K562 (cell line): ENCODE data around the gene HAGHL. TPM values are rescaled to one million over a fixed set of nuclear protein-coding genes. Genes with fewer than 3 reads are reported as not detected.
A peak's percentile ranks its signal among the peaks of the same experiment; 100 is the strongest.

ENCODE experiments used
- CTCF ChIP-seq, 3 experiments: IDR thresholded peaks in 2 of 3; conservative IDR thresholded peaks in 1 of 3; 2 replicates each; pipeline ENCODE4 v1.5.1; 2011 to 2012; ENCODE audit warnings: low read length in 3 of 3, mild to moderate bottlenecking in 3 of 3, control low read depth in 2 of 3, improper control_type of control experiment in 1 of 3, inconsistent platforms in 1 of 3, low read depth in 1 of 3, mixed read lengths in 1 of 3, moderate library complexity in 1 of 3; ENCODE audit not compliant: insufficient read depth in 2 of 3
- HNRNPH1 ChIP-seq: fragments of 200-400 bp; formaldehyde crosslinking; optimal IDR thresholded peaks from 2 replicates; pipeline ENCODE3; 2017; ENCODE audit warnings: low read depth, mild to moderate bottlenecking, low read length, moderate library complexity
- JUN ChIP-seq, 2 experiments: sonication (generic) in 1 of 2; formaldehyde crosslinking in 1 of 2; IDR thresholded peaks; 2 replicates each; pipeline versions ENCODE4 v1.6.1 to v1.8.0; 2012 to 2022; ENCODE audit warnings: borderline replicate concordance in 2 of 2, mild to moderate bottlenecking in 2 of 2, improper control_type of control experiment in 1 of 2, low read depth in 1 of 2, low read length in 1 of 2, missing genetic modification reagents in 1 of 2
- MITF ChIP-seq: IDR thresholded peaks from 2 replicates; pipeline ENCODE4 v1.6.1; 2014; ENCODE audit warnings: antibody characterized with exemption
- MTA3 ChIP-seq: fragments of 450-650 bp; formaldehyde crosslinking; IDR thresholded peaks from 2 replicates; pipeline ENCODE4 v1.6.1; 2017; ENCODE audit warnings: mild to moderate bottlenecking, borderline replicate concordance
- MTF1 ChIP-seq: fragments of 250-450 bp; sonication (Bioruptor Pico); IDR thresholded peaks from 2 replicates; pipeline ENCODE4 v1.9.0; 2021; ENCODE audit warnings: moderate library complexity, mild to moderate bottlenecking, inconsistent platforms, borderline replicate concordance
- NR2C1 ChIP-seq, 2 experiments: fragments of 450-650 bp; IDR thresholded peaks; 2 replicates each; pipeline ENCODE4 v1.6.1; 2017; ENCODE audit warnings: mild to moderate bottlenecking in 2 of 2, antibody characterized with exemption in 1 of 2, inconsistent platforms in 1 of 2, missing compliant biosample characterization in 1 of 2, missing genetic modification characterization in 1 of 2
- REST ChIP-seq, 2 experiments: fragments of 450-650 bp; formaldehyde crosslinking in 1 of 2; IDR thresholded peaks; 2 replicates each; pipeline versions ENCODE4 v1.4.0 to v1.6.1; 2014 to 2020; ENCODE audit warnings: mild to moderate bottlenecking in 2 of 2, borderline replicate concordance in 1 of 2, low read depth in 1 of 2
- TFAP4 ChIP-seq: sonication (generic); formaldehyde crosslinking; IDR thresholded peaks from 2 replicates; pipeline ENCODE4 v1.8.0; 2022; ENCODE audit warnings: missing genetic modification reagents, mild to moderate bottlenecking, moderate library complexity, borderline replicate concordance
- USF2 ChIP-seq: sonication (generic); formaldehyde crosslinking; IDR thresholded peaks from 2 replicates; pipeline ENCODE4 v1.5.0; 2020; ENCODE audit warnings: missing genetic modification reagents
- ZNF124 ChIP-seq: sonication (generic); formaldehyde crosslinking; IDR thresholded peaks from 2 replicates; pipeline ENCODE4 v1.8.1; 2022; ENCODE audit warnings: missing genetic modification reagents
- polyA plus RNA-seq, 8 experiments: library from polyadenylated mRNA; depleted of rRNA in 4 of 8; stranded (reverse) in 5 of 8; unstranded in 3 of 8; fragments of >200 nt; fragmentation: Nextera tagmentation in 2 of 8; fragmentation: Illumina TruSeq in 1 of 8; extraction: Ambion mirVana in 2 of 8; extraction: Trizol in 1 of 8; gene quantifications; 2 replicates each; pipeline versions ENCODE4 v1.2.1 to v1.2.3, GENCODE V29; 2011 to 2014; ENCODE audit warnings: inconsistent platforms in 1 of 8, missing spikeins in 1 of 8
- total RNA-seq, 7 experiments: library from RNA; depleted of rRNA in 6 of 7; stranded (reverse); fragments of >200 nt in 6 of 7; fragmentation: Illumina TruSeq in 2 of 7; extraction: Trizol in 2 of 7; gene quantifications; 2 replicates each; pipeline versions ENCODE4 v1.2.1 to v1.2.3, GENCODE V29; 2011 to 2021; ENCODE audit warnings: low replicate concordance in 1 of 7

Gene HAGHL
- total and polyA plus RNA-seq, 9 of the 15 experiments (the other 6 are each of a cell fraction or from before 2014, with no cell fraction given), result 0.31 to 83.4 (median 20.7) TPM

GRCh38 chr16:695355-696089, 31.4 kb upstream of the HAGHL start (continued):
- TF ChIP-seq REST (IDR thresholded peaks at IDR 0.05; ENCODE audit: borderline replicate concordance) (peak; percentile 41), REST (CRISPR knock-in tag; IDR thresholded peaks at IDR 0.05; ENCODE audit: low read depth) (0 out of 2 replicates have a peak, but pooled peaks have one; percentile 64), USF2 (CRISPR knock-in tag) (peak; percentile 85), ZNF124 (CRISPR knock-in tag) (no peak), TFAP4 (CRISPR knock-in tag) (peak; percentile 87; the same call in 1 of the 2 replicates), MTF1 (CRISPR knock-in tag) (no peak), CTCF (IDR thresholded peaks at IDR 0.05 in 2 of 3, conservative IDR thresholded peaks at IDR 0.05 in 1 of 3; ENCODE audit: insufficient read depth in 2 of 3, low read depth in 1 of 3, low read length in 3 of 3) (no peak), JUN (IDR thresholded peaks at IDR 0.05; ENCODE audit: borderline replicate concordance, low read depth, low read length) (no peak), JUN (CRISPR knock-in tag; IDR thresholded peaks at IDR 0.05; ENCODE audit: borderline replicate concordance) (peak; percentile 92), NR2C1 (IDR thresholded peaks at IDR 0.05) (no peak), NR2C1 (tag; IDR thresholded peaks at IDR 0.05) (peak; percentile 31; the same call in 1 of the 2 replicates), MITF (no peak), MTA3 (peak; percentile 82; the same call in 1 of the 2 replicates), HNRNPH1 (no peak)
